ENCODE results near the gene GPT2. TPM values are rescaled to one million over a fixed set of nuclear protein-coding genes. Genes with fewer than 3 reads are reported as not detected.
"Not testable (repeated sequence)": the region's sequence is repeated elsewhere in the genome, so short reads cannot be mapped to it uniquely, and the experiment has no call there.

GPT2 gene
- total RNA-seq, 1 experiment from 2014 or later: 68.8 TPM

GRCh38 chr16:46868891-46869290 is 15.3 kb upstream of the GPT2 start:
- not testable (repeated sequence) for H3K36me3 Mint-ChIP-seq (ENCODE audit: insufficient read depth in 1 of 3, low read depth in 3 of 3); H3K9me3 Mint-ChIP-seq; H4K5ac ChIP-seq (ENCODE audit: insufficient read length, low read depth, low read length)

More at GRCh38 chr16:46868891-46869290, 15.3 kb upstream of the GPT2 start:
- H3K4me1 ChIP-seq (ENCODE audit: insufficient read depth, low read length); H3K4ac ChIP-seq (ENCODE audit: low read depth, low read length); H3K27me3 ChIP-seq (ENCODE audit: insufficient read depth, low read length); H2BK15ac ChIP-seq (ENCODE audit: low read depth, low read length); H3K79me1 ChIP-seq (ENCODE audit: insufficient read depth, low read depth, low read length, poor library complexity, severe bottlenecking); H3K4me2 ChIP-seq (ENCODE audit: insufficient read depth, insufficient read length, low read length); H3K79me2 ChIP-seq (ENCODE audit: insufficient read depth, low read length); H2BK12ac ChIP-seq (ENCODE audit: insufficient read length, low read depth, low read length); H3K14ac ChIP-seq (ENCODE audit: insufficient read depth, low read length); H3K27ac ChIP-seq (ENCODE audit: insufficient read length, low read depth, low read length); H3K23ac ChIP-seq (ENCODE audit: insufficient read length, low read depth, low read length); H4K20me1 ChIP-seq (ENCODE audit: control insufficient read depth, insufficient read depth, insufficient read length); H4K8ac ChIP-seq (replicated peaks; ENCODE audit: insufficient read length, low read depth, low read length); H3T11ph ChIP-seq (ENCODE audit: low read length); H4K91ac ChIP-seq (ENCODE audit: insufficient read length, low read depth, low read length); H2AFZ ChIP-seq (ENCODE audit: low read length); H3K9ac ChIP-seq (ENCODE audit: extremely low read depth, insufficient read length, low read length); H3K27me3 Mint-ChIP-seq (ENCODE audit: low read depth); H2BK5ac ChIP-seq (ENCODE audit: insufficient read length, low read length); H3K56ac ChIP-seq (ENCODE audit: insufficient read length, low read depth, low read length); H3K18ac ChIP-seq (ENCODE audit: insufficient read length, low read depth, low read length); DNase-seq; H3K23me2 ChIP-seq (ENCODE audit: insufficient read length, low read depth, low read length, poor library complexity, severe bottlenecking); H2AK5ac ChIP-seq (ENCODE audit: insufficient read length, low read length); H2BK120ac ChIP-seq (ENCODE audit: low read depth, low read length, poor library complexity, severe bottlenecking); H3K9me3 ChIP-seq (ENCODE audit: control insufficient read depth, low read depth, low read length); H2BK20ac ChIP-seq (ENCODE audit: low read depth, low read length, poor library complexity, severe bottlenecking): not testable (repeated sequence)
- peak overlapping the region in 1 of 3 experiments; percentile 64; a peak in 2 of 7 replicates for H3K27ac Mint-ChIP-seq
- WGBS (ENCODE audit: extremely low coverage, insufficient read length, low lambda C conversion rate): no CpG with 5 or more reads among the region's 2 CpGs
- H3K4me3 Mint-ChIP-seq: peak overlapping the region in 1 of 2 experiments; percentile 8; a peak in 2 of 5 replicates
- H3K4me1 Mint-ChIP-seq: peaks cover 17 to 18% of the 10 kb centered on the region in 2 experiments
